Spleen (tissue), 11 donors: ENCODE measurements around the gene PROM1. TPM values are rescaled to one million over a fixed set of nuclear protein-coding genes. Genes with fewer than 3 reads are reported as not detected.

Source experiments
- DNase-seq: peaks from one replicate; pipeline ENCODE4 v3.0.0-alpha.2; 2020
- H3K27ac ChIP-seq, 8 donors: fragments of 200-600 bp; sonication (generic) in 7 of 8; 1 replicate in 4 of 8; 2 replicates in 4 of 8; pipeline versions ENCODE4 v1.5.0 to v1.8.0; 2016 to 2021; ENCODE audit warnings: inconsistent platforms in 4 of 8, mild to moderate bottlenecking in 4 of 8, moderate library complexity in 1 of 8
- H3K27me3 ChIP-seq, 7 donors: fragments of 200-600 bp; sonication (generic) in 6 of 7; replicated peaks in 1 of 7; 1 replicate in 4 of 7; 2 replicates in 3 of 7; pipeline versions ENCODE4 v1.5.0 to v1.8.0; 2016 to 2021; ENCODE audit warnings: inconsistent platforms in 3 of 7, mild to moderate bottlenecking in 1 of 7
- H3K36me3 ChIP-seq, 6 donors: fragments of 200-600 bp; sonication (generic) in 5 of 6; 1 replicate in 4 of 6; 2 replicates in 2 of 6; pipeline versions ENCODE4 v1.5.0 to v1.8.0; 2016 to 2021; ENCODE audit warnings: inconsistent platforms in 2 of 6
- H3K4me1 ChIP-seq, 6 donors: fragments of 200-600 bp; sonication (generic) in 5 of 6; 1 replicate in 3 of 6; 2 replicates in 3 of 6; pipeline versions ENCODE4 v1.5.0 to v1.8.0; 2016 to 2021; ENCODE audit warnings: inconsistent platforms in 3 of 6
- H3K4me3 ChIP-seq, 8 donors: fragments of 200-600 bp; sonication (generic) in 7 of 8; 1 replicate in 4 of 8; 2 replicates in 4 of 8; pipeline versions ENCODE4 v1.5.0 to v1.8.0; 2016 to 2021; ENCODE audit warnings: inconsistent platforms in 4 of 8, mild to moderate bottlenecking in 4 of 8, moderate library complexity in 2 of 8
- H3K9me3 ChIP-seq, 8 donors: fragments of 200-600 bp; sonication (generic) in 7 of 8; 1 replicate in 4 of 8; 2 replicates in 4 of 8; pipeline versions ENCODE4 v1.5.0 to v1.8.0; 2016 to 2021; ENCODE audit warnings: inconsistent platforms in 4 of 8
- CTCF ChIP-seq, 11 experiments: fragments of 200-600 bp in 7 of 11; fragments of 450-650 bp in 4 of 11; sonication (generic) in 4 of 11; IDR thresholded peaks in 8 of 11; conservative IDR thresholded peaks in 3 of 11; 1 replicate in 7 of 11; 2 replicates in 4 of 11; pipeline versions ENCODE4 v1.4.0 to v1.8.0; 2016 to 2021; ENCODE audit warnings: antibody characterized with exemption in 11 of 11, inconsistent platforms in 4 of 11, mild to moderate bottlenecking in 1 of 11
- POLR2A ChIP-seq, 3 donors: fragments of 450-650 bp; IDR thresholded peaks; one replicate each; pipeline ENCODE4 v1.5.1; 2017; ENCODE audit warnings: antibody characterized with exemption in 3 of 3, mild to moderate bottlenecking in 1 of 3
- POLR2AphosphoS5 ChIP-seq, 3 donors: sonication (generic); formaldehyde crosslinking; IDR thresholded peaks; one replicate each; pipeline ENCODE4 v1.5.1; 2017; ENCODE audit warnings: antibody characterized with exemption in 3 of 3
- WGBS, 5 donors: extraction: QIAGEN DNeasy Blood & Tissue Kit in 3 of 5; methylation state at CpG; one replicate each; pipeline versions ENCODE4 v1.1.5 to v1.1.7; 2013 to 2018; 5-methylcytosine and 5-hydroxymethylcytosine counted together
- intact Hi-C: fragments of 100-400 bp; cut with DNase I; formaldehyde crosslinking; loops from one replicate; pipeline ENCODE4 v1.15.0; 2023; ENCODE audit warnings: low total_unique reads
- polyA plus RNA-seq, 3 donors: library from polyadenylated mRNA; stranded (reverse); fragments of 200-250 nt; gene quantifications; one replicate each; pipeline ENCODE4 v1.2.1, GENCODE V29; 2013
- total RNA-seq, 7 donors: library from RNA; depleted of rRNA in 3 of 7; stranded (reverse); fragments of >200 nt in 3 of 7; fragmentation: NEBNext Ultra II Directional in 4 of 7; extraction: Animal tissue kit (Norgen Biotek cat#: 25700) in 4 of 7; gene quantifications; one replicate each; pipeline versions ENCODE4 v1.1.0 to v1.2.1, GENCODE V29; 2016 to 2021
- donor health status: healthy with polysubstance abuse.
- donor health status: DM: no; HTN: no; CAD: no; lungs with moderate emphysema.
- donor health status: DM: no; HTN: no; CAD: no.
- donor health status: Bipolar disorder and iron deficiency.
- donor health status: healthy.
- donor health status: DM: no; HTN: no; CAD: no.
- donor health status: DM: yes; HTN: yes; CAD: no.

Gene PROM1
- total and polyA plus RNA-seq, 10 donors: 0.15 to 4.6 (median 0.93) TPM

- no peak for DNase-seq
- H3K36me3 ChIP-seq: no peaks in the 10 kb centered on the region
- no peak overlapping the region for H3K27ac ChIP-seq
- peaks cover 0 to 5% (median 2%) of the 10 kb centered on the region in 6 donors for H3K4me1 ChIP-seq
- H3K4me3 ChIP-seq: no peak overlapping the region
- TF ChIP-seq POLR2AphosphoS5 (IDR thresholded peaks at IDR 0.05) (no peak), POLR2A (IDR thresholded peaks at IDR 0.05) (no peak), CTCF (IDR thresholded peaks at IDR 0.05 in 8 of 11, conservative IDR thresholded peaks at IDR 0.05 in 3 of 11) (no peak)
- intact Hi-C loops: no loop called here
- H3K9me3 ChIP-seq: peaks cover 0 to 8% (median 0%) of the 10 kb centered on the region in 8 donors
- H3K27me3 ChIP-seq: no peaks in the 10 kb centered on the region
- WGBS, 5 donors: 81 to 86% (median 85%) methylated on average over 10 to 11 of the region's 11 CpGs
Observed at GRCh38 chr4:15968551-15969300, 115.1 kb downstream of the PROM1 start.

- no peaks in the 10 kb centered on the region for H3K36me3 ChIP-seq
- intact Hi-C loops: no loop called here
Observed at GRCh38 chr4:15965325-15965724, 118.5 kb downstream of the PROM1 start.

GRCh38 chr4:15964159-15964558 lies 119.7 kb downstream of the PROM1 start:
- 77 to 88% (median 83%) methylated on average over 5 of the region's 5 CpGs for WGBS, 5 donors
- Histone ChIP-seq H3K4me1 (peaks cover 0 to 31% (median 10%) of the 10 kb centered on the region in 6 donors), H3K36me3 (no peaks in the 10 kb centered on the region), H3K4me3 (no peak overlapping the region), H3K27ac (no peak overlapping the region), H3K27me3 (no peaks in the 10 kb centered on the region), H3K9me3 (peaks cover 0 to 8% (median 0%) of the 10 kb centered on the region in 8 donors)
- no peak for DNase-seq
- intact Hi-C loops: no loop called here
- TF ChIP-seq CTCF (IDR thresholded peaks at IDR 0.05 in 8 of 11, conservative IDR thresholded peaks at IDR 0.05 in 3 of 11): no peak

More at GRCh38 chr4:15965325-15965724, 118.5 kb downstream of the PROM1 start:
- H3K4me1 ChIP-seq: peaks cover 0 to 31% (median 10%) of the 10 kb centered on the region in 6 donors
- 65 to 89% (median 75%) methylated on average over 5 of the region's 5 CpGs for WGBS, 5 donors
- no peak overlapping the region for H3K27ac ChIP-seq
- H3K27me3 ChIP-seq: no peaks in the 10 kb centered on the region
- no peak for DNase-seq
- peaks cover 0 to 8% (median 0%) of the 10 kb centered on the region in 8 donors for H3K9me3 ChIP-seq
- no peak overlapping the region for H3K4me3 ChIP-seq
- TF ChIP-seq POLR2A (IDR thresholded peaks at IDR 0.05) (no peak), POLR2AphosphoS5 (IDR thresholded peaks at IDR 0.05) (no peak), CTCF (IDR thresholded peaks at IDR 0.05 in 8 of 11, conservative IDR thresholded peaks at IDR 0.05 in 3 of 11) (no peak)

- TF ChIP-seq CTCF (IDR thresholded peaks at IDR 0.05 in 8 of 11, conservative IDR thresholded peaks at IDR 0.05 in 3 of 11) (no peak), POLR2A (IDR thresholded peaks at IDR 0.05) (no peak), POLR2AphosphoS5 (IDR thresholded peaks at IDR 0.05) (peak in 2 of 3 donors; percentile 14 to 43)
- no peak overlapping the region for H3K4me3 ChIP-seq
- WGBS, 5 donors: 17 to 38% (median 25%) methylated on average over 4 of the region's 4 CpGs
- peaks cover 0 to 8% (median 0%) of the 10 kb centered on the region in 8 donors for H3K9me3 ChIP-seq
- no peaks in the 10 kb centered on the region for H3K27me3 ChIP-seq
- intact Hi-C loops: no loop called here
- no peaks in the 10 kb centered on the region for H3K36me3 ChIP-seq
- DNase-seq: peak; percentile 84
- H3K4me1 ChIP-seq: peaks cover 0 to 31% (median 10%) of the 10 kb centered on the region in 6 donors
- H3K27ac ChIP-seq: no peak overlapping the region
Observed at GRCh38 chr4:15963576-15963975, 120.2 kb downstream of the PROM1 start.
